Esophagus muscularis mucosa (tissue), 3 donors: ENCODE results near the gene SOX5.

Experiments used
- EP300 ChIP-seq: sonication (generic); formaldehyde crosslinking; IDR thresholded peaks from one replicate; pipeline ENCODE4 v1.6.1; 2017; ENCODE audit warnings: antibody characterized with exemption
- TF ChIP-seq, protein P1 (sequence below), 3 experiments: fragments of 200-600 bp in 2 of 3; fragments of 450-650 bp in 1 of 3; sonication (generic) in 2 of 3; IDR thresholded peaks; one replicate each; pipeline ENCODE4 v1.5.1; 2017 to 2019; ENCODE audit warnings: antibody characterized with exemption in 3 of 3, mild to moderate bottlenecking in 2 of 3, moderate library complexity in 1 of 3

DNA sequence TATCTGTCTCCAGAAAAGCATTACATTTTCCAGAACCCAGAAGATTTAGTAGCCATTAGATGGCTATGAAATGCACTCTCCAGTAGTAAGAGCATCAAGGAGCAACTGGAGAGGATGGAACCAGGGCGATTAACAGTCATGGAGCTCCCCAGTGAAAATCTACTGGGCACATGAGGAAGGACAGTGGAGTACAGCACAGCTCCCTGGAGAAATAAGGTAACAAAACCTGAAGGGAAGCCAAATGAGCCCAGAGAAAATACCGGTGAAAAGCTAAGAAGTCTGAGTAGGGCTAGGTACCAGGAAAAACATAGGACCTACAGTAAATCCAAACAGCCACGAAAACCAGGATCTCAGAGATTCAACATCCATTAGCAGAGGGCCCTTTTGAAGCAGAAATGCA, 21.6 kb downstream of the SOX5 start:
- TF ChIP-seq, protein P1, sequence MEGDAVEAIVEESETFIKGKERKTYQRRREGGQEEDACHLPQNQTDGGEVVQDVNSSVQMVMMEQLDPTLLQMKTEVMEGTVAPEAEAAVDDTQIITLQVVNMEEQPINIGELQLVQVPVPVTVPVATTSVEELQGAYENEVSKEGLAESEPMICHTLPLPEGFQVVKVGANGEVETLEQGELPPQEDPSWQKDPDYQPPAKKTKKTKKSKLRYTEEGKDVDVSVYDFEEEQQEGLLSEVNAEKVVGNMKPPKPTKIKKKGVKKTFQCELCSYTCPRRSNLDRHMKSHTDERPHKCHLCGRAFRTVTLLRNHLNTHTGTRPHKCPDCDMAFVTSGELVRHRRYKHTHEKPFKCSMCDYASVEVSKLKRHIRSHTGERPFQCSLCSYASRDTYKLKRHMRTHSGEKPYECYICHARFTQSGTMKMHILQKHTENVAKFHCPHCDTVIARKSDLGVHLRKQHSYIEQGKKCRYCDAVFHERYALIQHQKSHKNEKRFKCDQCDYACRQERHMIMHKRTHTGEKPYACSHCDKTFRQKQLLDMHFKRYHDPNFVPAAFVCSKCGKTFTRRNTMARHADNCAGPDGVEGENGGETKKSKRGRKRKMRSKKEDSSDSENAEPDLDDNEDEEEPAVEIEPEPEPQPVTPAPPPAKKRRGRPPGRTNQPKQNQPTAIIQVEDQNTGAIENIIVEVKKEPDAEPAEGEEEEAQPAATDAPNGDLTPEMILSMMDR (IDR thresholded peaks at IDR 0.05) = no peak
- TF ChIP-seq EP300 = no peak
